Common myeloid progenitor, CD34-positive (primary cell): ENCODE results near the gene STRIT1.

ENCODE experiments used
- CTCF ChIA-PET: fragments of 350-600 bp; sonication (Branson Sonifier 250); formaldehyde crosslinking; loops from one replicate; lab custom pipeline; 2021; ENCODE audit warnings: antibody characterized with exemption; lab: Charles Lee
- POLR2A ChIA-PET: fragments of 350-600 bp; sonication (Branson Sonifier 250); formaldehyde crosslinking; loops from one replicate; lab custom pipeline; 2021; ENCODE audit warnings: antibody characterized with exemption; lab: Charles Lee
- DNase-seq, 3 donors: peaks; one replicate each; pipeline versions ENCODE4 v3.0.0 to v3.0.0-alpha.2; 2013
- H3K27ac ChIP-seq, 2 experiments: 1 replicate in 1 of 2; 2 replicates in 1 of 2; pipeline ENCODE4 v1.7.0; 2013; ENCODE audit warnings: inconsistent platforms in 2 of 2, low read length in 2 of 2, mild to moderate bottlenecking in 2 of 2, low read depth in 1 of 2, moderate library complexity in 1 of 2; ENCODE audit not compliant: severe bottlenecking in 2 of 2, insufficient read depth in 1 of 2, poor library complexity in 1 of 2
- H3K27me3 ChIP-seq, 5 experiments: replicated peaks in 2 of 5; 1 replicate in 3 of 5; 2 replicates in 2 of 5; pipeline versions ENCODE4 v1.6.1 to v1.7.0; 2013; ENCODE audit warnings: low read length in 4 of 5, mild to moderate bottlenecking in 2 of 5, moderate library complexity in 2 of 5, inconsistent platforms in 1 of 5; ENCODE audit not compliant: insufficient read depth in 5 of 5, control insufficient read depth in 4 of 5
- H3K36me3 ChIP-seq, 4 experiments: 1 replicate in 2 of 4; 2 replicates in 2 of 4; pipeline versions ENCODE4 v1.6.1 to v1.7.0; 2013; ENCODE audit warnings: low read length in 3 of 4, control low read depth in 1 of 4, mild to moderate bottlenecking in 1 of 4; ENCODE audit not compliant: control insufficient read depth in 4 of 4, insufficient read depth in 4 of 4
- H3K4me1 ChIP-seq, 4 experiments: 1 replicate in 3 of 4; 2 replicates in 1 of 4; pipeline versions ENCODE4 v1.6.1 to v1.7.1; 2013; ENCODE audit warnings: low read length in 3 of 4, mild to moderate bottlenecking in 3 of 4, control low read depth in 1 of 4, inconsistent platforms in 1 of 4, moderate library complexity in 1 of 4; ENCODE audit not compliant: control insufficient read depth in 4 of 4, insufficient read depth in 4 of 4; ENCODE audit errors: control extremely low read depth in 1 of 4
- H3K4me3 ChIP-seq, 7 experiments: 1 replicate in 4 of 7; 2 replicates in 3 of 7; pipeline versions ENCODE4 v1.5.1 to v1.7.0; 2013; ENCODE audit warnings: mild to moderate bottlenecking in 7 of 7, low read length in 6 of 7, moderate library complexity in 6 of 7, inconsistent platforms in 2 of 7, low read depth in 2 of 7, control low read depth in 1 of 7; ENCODE audit not compliant: insufficient read depth in 4 of 7, control insufficient read depth in 1 of 7; ENCODE audit errors: extremely low read depth in 1 of 7
- H3K9me3 ChIP-seq, 5 experiments: 1 replicate in 4 of 5; 2 replicates in 1 of 5; pipeline versions ENCODE4 v1.6.1 to v1.7.1; 2013; ENCODE audit warnings: low read length in 4 of 5, mild to moderate bottlenecking in 2 of 5, inconsistent platforms in 1 of 5, low read depth in 1 of 5, moderate library complexity in 1 of 5; ENCODE audit not compliant: control insufficient read depth in 4 of 5, insufficient read depth in 2 of 5; ENCODE audit errors: control extremely low read depth in 1 of 5
- whole genome bisulfite sequencing: methylation state at CpG from one replicate; pipeline ENCODE4 v1.1.5; 2013; ENCODE audit not compliant: insufficient coverage; 5-methylcytosine and 5-hydroxymethylcytosine counted together

STRIT1 gene

GRCh38 chr3:155242342-155242741, 51.1 kb downstream of the STRIT1 start:
- ChIA-PET POLR2A (no interaction called here), CTCF (no interaction called here)
- H3K9me3 ChIP-seq, result no peaks in the 10 kb centered on the region
- H3K27ac ChIP-seq, result no peak overlapping the region
- no peak overlapping the region for H3K4me3 ChIP-seq
- no peaks in the 10 kb centered on the region for H3K36me3 ChIP-seq
- no peaks in the 10 kb centered on the region for H3K4me1 ChIP-seq
- DNase-seq, result no peak
- H3K27me3 ChIP-seq, result no peaks in the 10 kb centered on the region

- DNase-seq, result no peak
- Histone ChIP-seq H3K4me3 (no peak overlapping the region), H3K27me3 (no peaks in the 10 kb centered on the region), H3K36me3 (no peaks in the 10 kb centered on the region), H3K27ac (no peak overlapping the region), H3K9me3 (no peaks in the 10 kb centered on the region), H3K4me1 (no peaks in the 10 kb centered on the region)
- WGBS, result 100% methylated on average over 2 of the region's 4 CpGs
- ChIA-PET CTCF (no interaction called here), POLR2A (no interaction called here)
Measured at GRCh38 chr3:155241579-155241978, 51.9 kb downstream of the STRIT1 start.
